Measurements from ENCODE around the gene ACTMAP.
A peak's percentile ranks its signal among the peaks of the same experiment; 100 is the strongest.

The ACTMAP gene

DNA sequence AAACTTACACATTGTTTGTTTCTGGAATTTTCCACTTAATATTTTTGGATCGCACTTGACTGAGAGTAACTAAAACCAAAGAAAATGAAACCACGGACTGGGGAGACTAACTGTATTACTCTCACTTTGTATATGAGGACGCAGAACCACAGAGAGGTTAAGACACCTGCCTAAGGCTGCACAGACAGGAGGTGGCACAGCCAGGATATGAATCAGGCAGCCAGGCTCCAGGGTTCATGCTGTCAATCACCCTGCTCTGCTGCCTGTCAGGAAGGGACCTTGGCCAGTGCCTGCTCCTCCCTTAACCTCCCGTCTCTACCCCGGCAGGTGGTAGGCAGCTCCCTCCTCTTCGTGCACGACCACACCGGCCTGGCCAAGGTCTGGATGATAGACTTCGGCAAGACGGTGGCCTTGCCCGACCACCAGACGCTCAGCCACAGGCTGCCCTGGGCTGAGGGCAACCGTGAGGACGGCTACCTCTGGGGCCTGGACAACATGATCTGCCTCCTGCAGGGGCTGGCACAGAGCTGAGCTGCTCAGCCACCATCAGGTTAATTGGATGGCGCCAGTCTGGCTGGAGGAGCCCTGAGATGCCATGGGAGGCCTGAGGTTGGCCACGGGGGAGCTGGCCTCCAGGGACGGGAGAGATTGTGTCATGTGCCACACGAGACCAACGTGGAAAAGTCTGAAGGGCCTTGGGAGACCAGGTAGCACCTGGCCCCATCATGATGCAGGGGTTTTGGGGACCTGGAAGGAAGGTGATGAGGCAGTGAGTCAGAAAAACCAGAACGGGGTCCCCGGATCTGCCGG, 11.0 kb downstream of the ACTMAP start:
- Histone ChIP-seq H2BK15ac (ENCODE audit: low read length) (peak overlapping the region; percentile 11), H2BK5ac (ENCODE audit: low read length) (peak overlapping the region; percentile 87), H3K79me1 (ENCODE audit: low read depth, low read length) (peaks cover 3% of the 10 kb centered on the region), H3K4ac (ENCODE audit: low read length) (peak overlapping the region; percentile 11), H2BK120ac (ENCODE audit: low read depth, low read length) (no peak overlapping the region), H3K4me2 (ENCODE audit: insufficient read depth, low read length, poor library complexity, severe bottlenecking) (no peak overlapping the region), H3K4me1 (ENCODE audit: control insufficient read depth in 2 of 2, insufficient read depth in 1 of 2, low read depth in 1 of 2, low read length in 2 of 2) (no peaks in the 10 kb centered on the region), H4K8ac (ENCODE audit: low read depth, low read length) (peak overlapping the region; percentile 65), H3K4me3 (ENCODE audit: low read length in 2 of 2) (no peak overlapping the region), H3K36me3 (replicated peaks in 1 of 2; ENCODE audit: control insufficient read depth in 2 of 2, insufficient read depth in 2 of 2, low read length in 2 of 2) (peaks cover 36 to 77% of the 10 kb centered on the region in 2 donors), H3K23ac (ENCODE audit: low read depth, low read length, poor library complexity) (peak overlapping the region; percentile 73), H2AK5ac (ENCODE audit: low read depth, low read length) (no peak overlapping the region), H2BK12ac (ENCODE audit: low read length) (no peak overlapping the region), H3K27ac (replicated peaks; ENCODE audit: low read length) (no peak overlapping the region), H2AFZ (ENCODE audit: low read length) (no peak overlapping the region), H3K9me3 (replicated peaks in 1 of 2; ENCODE audit: control insufficient read depth in 2 of 2, insufficient read depth in 1 of 2, low read depth in 1 of 2, low read length in 2 of 2) (peaks cover 0 to 1% of the 10 kb centered on the region in 2 donors), H3K18ac (ENCODE audit: low read length) (no peak overlapping the region), H4K91ac (ENCODE audit: low read depth, low read length, poor library complexity) (no peak overlapping the region), H3K14ac (ENCODE audit: low read length) (no peak overlapping the region), H3K9ac (ENCODE audit: low read depth, low read length, poor library complexity) (peak overlapping the region; percentile 60), H3K27me3 (ENCODE audit: control insufficient read depth in 3 of 3, insufficient read depth in 3 of 3, low read depth in 1 of 3, low read length in 3 of 3) (no peaks in the 10 kb centered on the region)
- WGBS, 2 donors (ENCODE audit: extremely low coverage in 2 of 2, insufficient read length in 2 of 2, insufficient replicate concordance in 1 of 2), result no CpG with 5 or more reads among the region's 22 CpGs
- no peak for DNase-seq (ENCODE audit: low spot score)

DNA sequence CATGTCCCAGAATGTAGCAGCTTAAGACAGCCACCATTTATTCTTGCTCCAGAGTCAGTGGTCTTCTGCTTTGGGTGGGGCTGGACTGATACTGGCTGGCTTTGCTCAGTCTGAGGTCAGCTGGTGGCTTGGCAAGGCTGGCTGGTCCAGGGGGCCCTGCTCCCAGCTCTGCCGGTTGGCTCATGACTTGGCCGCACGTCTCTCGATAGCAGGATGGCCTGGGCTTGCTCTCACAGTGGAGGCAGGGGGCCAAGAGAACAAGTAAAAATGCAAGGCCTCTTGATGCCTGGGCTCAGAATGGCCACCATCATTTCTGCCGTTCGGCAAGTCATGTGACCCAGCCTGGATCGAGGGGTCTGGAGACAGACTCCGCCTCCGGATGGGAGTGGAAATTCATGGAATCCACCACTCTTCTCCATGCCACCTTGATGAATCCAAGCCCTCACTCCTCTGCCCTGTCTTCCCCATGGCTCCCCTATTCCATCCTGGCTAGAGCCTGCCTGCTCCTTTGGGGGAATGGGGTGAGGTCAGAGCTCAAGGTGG, 13.1 kb downstream of the ACTMAP start:
- no CpG with 5 or more reads among the region's 9 CpGs for WGBS, 2 donors (ENCODE audit: extremely low coverage in 2 of 2, insufficient read length in 2 of 2, insufficient replicate concordance in 1 of 2)
- H2BK15ac ChIP-seq (ENCODE audit: low read length), result no peak overlapping the region

DNA sequence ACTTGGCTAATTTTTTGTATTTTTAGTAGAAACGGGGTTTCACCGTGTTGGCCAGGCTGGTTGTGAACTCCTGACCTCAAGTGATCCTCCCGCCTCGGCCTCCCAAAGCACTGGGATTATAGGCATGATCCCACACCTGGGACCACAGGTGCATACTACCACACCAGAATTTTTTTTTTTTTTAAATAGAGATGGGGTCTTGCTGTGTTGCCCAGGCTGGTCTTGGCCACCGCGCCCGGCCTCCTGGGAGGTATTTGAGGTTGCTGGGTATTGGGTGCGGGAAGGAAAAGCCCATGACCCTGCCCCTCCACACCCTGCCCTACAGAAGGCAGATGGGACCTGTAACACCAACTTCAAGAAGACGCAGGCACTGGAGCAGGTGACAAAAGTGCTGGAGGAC, 13.6 kb downstream of the ACTMAP start:
- no CpG with 5 or more reads among the region's 9 CpGs for WGBS, 2 donors (ENCODE audit: extremely low coverage in 2 of 2, insufficient read length in 2 of 2, insufficient replicate concordance in 1 of 2)
- Histone ChIP-seq H3K9ac (ENCODE audit: low read depth, low read length, poor library complexity) (no peak overlapping the region), H3K27ac (replicated peaks; ENCODE audit: low read length) (no peak overlapping the region), H3K4ac (ENCODE audit: low read length) (no peak overlapping the region), H3K36me3 (replicated peaks in 1 of 2; ENCODE audit: control insufficient read depth in 2 of 2, insufficient read depth in 2 of 2, low read length in 2 of 2) (peaks cover 38 to 82% of the 10 kb centered on the region in 2 donors), H3K9me3 (replicated peaks in 1 of 2; ENCODE audit: control insufficient read depth in 2 of 2, insufficient read depth in 1 of 2, low read depth in 1 of 2, low read length in 2 of 2) (peaks cover 0 to 1% of the 10 kb centered on the region in 2 donors), H4K91ac (ENCODE audit: low read depth, low read length, poor library complexity) (no peak overlapping the region), H4K8ac (ENCODE audit: low read depth, low read length) (no peak overlapping the region), H3K79me1 (ENCODE audit: low read depth, low read length) (peaks cover 3% of the 10 kb centered on the region), H3K14ac (ENCODE audit: low read length) (no peak overlapping the region), H3K4me3 (ENCODE audit: low read length in 2 of 2) (no peak overlapping the region), H2AK5ac (ENCODE audit: low read depth, low read length) (no peak overlapping the region), H3K18ac (ENCODE audit: low read length) (no peak overlapping the region), H2BK120ac (ENCODE audit: low read depth, low read length) (no peak overlapping the region), H3K23ac (ENCODE audit: low read depth, low read length, poor library complexity) (no peak overlapping the region), H2BK12ac (ENCODE audit: low read length) (no peak overlapping the region), H3K27me3 (ENCODE audit: control insufficient read depth in 3 of 3, insufficient read depth in 3 of 3, low read depth in 1 of 3, low read length in 3 of 3) (no peaks in the 10 kb centered on the region), H2BK15ac (ENCODE audit: low read length) (no peak overlapping the region), H3K4me1 (ENCODE audit: control insufficient read depth in 2 of 2, insufficient read depth in 1 of 2, low read depth in 1 of 2, low read length in 2 of 2) (no peaks in the 10 kb centered on the region), H2BK5ac (ENCODE audit: low read length) (no peak overlapping the region), H3K4me2 (ENCODE audit: insufficient read depth, low read length, poor library complexity, severe bottlenecking) (no peak overlapping the region), H2AFZ (ENCODE audit: low read length) (no peak overlapping the region)
- no peak for DNase-seq (ENCODE audit: low spot score)

More for the DNA sequence above, 13.1 kb downstream of the ACTMAP start:
- Histone ChIP-seq H2BK12ac (ENCODE audit: low read length) (no peak overlapping the region), H3K4me3 (ENCODE audit: low read length in 2 of 2) (no peak overlapping the region), H3K27ac (replicated peaks; ENCODE audit: low read length) (no peak overlapping the region), H3K9ac (ENCODE audit: low read depth, low read length, poor library complexity) (no peak overlapping the region), H2BK120ac (ENCODE audit: low read depth, low read length) (no peak overlapping the region), H3K14ac (ENCODE audit: low read length) (no peak overlapping the region), H3K18ac (ENCODE audit: low read length) (no peak overlapping the region), H3K4me1 (ENCODE audit: control insufficient read depth in 2 of 2, insufficient read depth in 1 of 2, low read depth in 1 of 2, low read length in 2 of 2) (no peaks in the 10 kb centered on the region), H3K4ac (ENCODE audit: low read length) (no peak overlapping the region), H3K36me3 (replicated peaks in 1 of 2; ENCODE audit: control insufficient read depth in 2 of 2, insufficient read depth in 2 of 2, low read length in 2 of 2) (peaks cover 39 to 83% of the 10 kb centered on the region in 2 donors), H4K8ac (ENCODE audit: low read depth, low read length) (no peak overlapping the region), H3K9me3 (replicated peaks in 1 of 2; ENCODE audit: control insufficient read depth in 2 of 2, insufficient read depth in 1 of 2, low read depth in 1 of 2, low read length in 2 of 2) (peaks cover 0 to 1% of the 10 kb centered on the region in 2 donors), H4K91ac (ENCODE audit: low read depth, low read length, poor library complexity) (no peak overlapping the region), H2BK5ac (ENCODE audit: low read length) (no peak overlapping the region), H2AK5ac (ENCODE audit: low read depth, low read length) (no peak overlapping the region), H3K79me1 (ENCODE audit: low read depth, low read length) (peaks cover 3% of the 10 kb centered on the region), H3K27me3 (ENCODE audit: control insufficient read depth in 3 of 3, insufficient read depth in 3 of 3, low read depth in 1 of 3, low read length in 3 of 3) (no peaks in the 10 kb centered on the region), H2AFZ (ENCODE audit: low read length) (no peak overlapping the region), H3K23ac (ENCODE audit: low read depth, low read length, poor library complexity) (no peak overlapping the region), H3K4me2 (ENCODE audit: insufficient read depth, low read length, poor library complexity, severe bottlenecking) (no peak overlapping the region)
- DNase-seq (ENCODE audit: low spot score), result no peak

DNA sequence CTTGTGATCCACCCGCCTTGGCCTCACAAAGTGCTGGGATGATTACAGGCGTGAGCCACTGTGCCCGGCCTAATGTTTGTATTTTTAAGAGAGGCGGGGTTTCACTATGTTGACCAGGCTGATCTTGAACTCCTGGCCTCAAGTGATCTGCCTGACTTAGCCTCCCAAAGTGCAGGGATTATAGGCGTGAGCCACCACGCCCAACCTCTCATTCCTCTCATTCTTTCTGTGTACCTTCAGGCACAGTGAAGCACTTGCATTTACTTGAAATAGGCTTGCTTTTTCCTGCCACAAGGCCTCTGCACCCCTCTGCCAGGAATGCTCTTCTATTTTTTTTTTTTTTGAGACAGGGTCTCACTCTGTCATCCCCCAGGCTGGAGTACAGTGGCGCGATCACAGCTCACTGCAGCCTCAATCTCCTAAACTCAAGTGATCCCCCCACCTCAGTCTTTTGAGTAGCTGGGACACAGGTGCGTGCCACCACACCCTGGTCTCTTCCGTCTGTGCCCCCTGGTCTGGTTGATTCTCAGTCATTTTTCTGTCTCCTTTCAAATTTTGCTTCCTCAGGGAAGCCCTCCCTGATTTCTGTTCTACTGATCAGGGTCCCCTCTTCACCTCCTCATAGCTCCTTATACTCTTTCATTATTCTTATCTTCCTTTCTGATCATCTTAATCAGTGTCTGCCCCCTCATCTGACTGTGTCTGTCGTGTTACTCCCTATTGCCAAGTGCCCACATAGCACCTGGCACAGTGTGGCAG, 15.1 kb downstream of the ACTMAP start:
- Histone ChIP-seq H4K8ac (ENCODE audit: low read depth, low read length) (no peak overlapping the region), H2BK5ac (ENCODE audit: low read length) (no peak overlapping the region), H3K9me3 (replicated peaks in 1 of 2; ENCODE audit: control insufficient read depth in 2 of 2, insufficient read depth in 1 of 2, low read depth in 1 of 2, low read length in 2 of 2) (no peaks in the 10 kb centered on the region), H3K23ac (ENCODE audit: low read depth, low read length, poor library complexity) (no peak overlapping the region), H3K27me3 (ENCODE audit: control insufficient read depth in 3 of 3, insufficient read depth in 3 of 3, low read depth in 1 of 3, low read length in 3 of 3) (no peaks in the 10 kb centered on the region), H2BK15ac (ENCODE audit: low read length) (no peak overlapping the region), H2BK12ac (ENCODE audit: low read length) (no peak overlapping the region), H3K79me1 (ENCODE audit: low read depth, low read length) (peaks cover 3% of the 10 kb centered on the region), H3K4me2 (ENCODE audit: insufficient read depth, low read length, poor library complexity, severe bottlenecking) (no peak overlapping the region), H3K4me1 (ENCODE audit: control insufficient read depth in 2 of 2, insufficient read depth in 1 of 2, low read depth in 1 of 2, low read length in 2 of 2) (no peaks in the 10 kb centered on the region), H3K27ac (replicated peaks; ENCODE audit: low read length) (no peak overlapping the region), H2AFZ (ENCODE audit: low read length) (no peak overlapping the region), H3K4ac (ENCODE audit: low read length) (no peak overlapping the region), H2BK120ac (ENCODE audit: low read depth, low read length) (no peak overlapping the region), H3K18ac (ENCODE audit: low read length) (no peak overlapping the region), H3K14ac (ENCODE audit: low read length) (no peak overlapping the region), H3K4me3 (ENCODE audit: low read length in 2 of 2) (no peak overlapping the region), H3K9ac (ENCODE audit: low read depth, low read length, poor library complexity) (no peak overlapping the region), H2AK5ac (ENCODE audit: low read depth, low read length) (no peak overlapping the region), H4K91ac (ENCODE audit: low read depth, low read length, poor library complexity) (no peak overlapping the region), H3K36me3 (replicated peaks in 1 of 2; ENCODE audit: control insufficient read depth in 2 of 2, insufficient read depth in 2 of 2, low read length in 2 of 2) (peaks cover 44 to 86% of the 10 kb centered on the region in 2 donors)
- no peak for DNase-seq (ENCODE audit: low spot score)
- WGBS, 2 donors (ENCODE audit: extremely low coverage in 2 of 2, insufficient read length in 2 of 2, insufficient replicate concordance in 1 of 2), result no CpG with 5 or more reads among the region's 11 CpGs
